DMS153 treated with DMSO at 0.1 percent for 48 hours (cell line): ENCODE data around the gene DENND1A.

ENCODE experiments used
- DNase-seq: peaks from one replicate; lab custom pipeline; 2025; ENCODE audit not compliant: unreplicated experiment; lab: John Stamatoyannopoulos, UW

The DENND1A gene

DNA sequence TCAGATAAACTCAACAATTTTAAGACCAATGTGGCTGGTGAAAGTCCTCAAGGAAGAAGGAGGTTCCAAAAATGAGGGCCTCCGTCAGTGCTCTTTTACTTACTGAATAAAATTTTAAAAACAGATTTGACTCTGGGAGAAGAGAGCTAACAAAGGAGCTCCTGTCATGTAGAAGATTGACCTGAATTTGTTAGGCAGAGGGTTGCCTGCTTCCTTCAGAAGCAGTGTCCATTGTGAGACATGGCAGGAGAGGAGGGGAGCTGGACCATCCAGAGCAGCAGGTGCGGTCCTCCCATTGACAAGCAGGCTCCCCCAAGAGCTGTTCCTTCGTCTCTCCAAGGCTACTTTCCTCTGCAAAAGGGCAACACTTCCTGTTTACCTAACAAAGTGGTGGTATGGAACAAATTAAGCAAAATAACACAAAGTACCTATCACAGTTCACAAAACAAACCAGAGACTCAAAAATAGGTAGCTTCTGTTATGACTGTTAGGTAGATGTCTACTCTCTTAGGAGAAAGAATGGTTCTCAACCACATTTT lies 238.1 kb downstream of the DENND1A start:
- DNase-seq = no peak

DNA sequence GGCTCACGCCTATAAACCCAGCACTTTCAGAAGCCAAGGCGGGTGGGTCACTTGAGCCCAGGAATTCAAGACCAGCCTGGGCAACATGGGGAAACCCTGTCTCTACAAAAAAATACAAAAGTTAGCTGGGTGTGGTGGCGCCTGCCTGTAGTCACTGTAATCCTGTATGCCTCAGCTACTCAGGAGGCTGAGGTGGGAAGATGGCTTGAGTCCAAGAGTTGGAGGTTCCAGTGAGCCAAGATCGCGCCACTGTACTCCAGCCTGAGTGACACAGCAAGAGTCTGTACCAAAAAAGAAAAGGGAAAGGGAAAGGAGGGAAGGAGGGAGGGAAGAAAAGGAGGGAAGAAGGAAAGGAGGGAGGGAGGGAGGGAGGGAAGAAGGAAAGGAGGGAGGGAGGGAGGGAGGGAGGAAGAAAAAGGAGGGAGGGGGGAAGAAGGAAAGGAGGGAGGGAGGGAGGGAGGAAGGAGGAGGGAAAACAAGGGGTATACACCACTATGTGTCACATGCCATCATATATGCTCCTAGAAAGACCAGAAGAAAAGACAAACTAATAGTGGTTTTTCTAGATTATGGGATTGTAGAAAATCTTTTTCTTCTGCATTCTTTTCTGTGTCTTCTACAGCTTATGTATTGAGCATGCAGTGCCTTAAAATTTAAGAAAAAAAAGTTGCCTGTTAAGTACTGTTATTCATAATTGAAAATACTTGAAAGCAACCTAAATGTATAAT lies 240.1 kb downstream of the DENND1A start:
- DNase-seq = no peak

GRCh38 chr9:123687246-123687751 lies 242.6 kb downstream of the DENND1A start:
- peak; percentile 29 for DNase-seq

- DNase-seq = no peak
Observed at GRCh38 chr9:123686829-123687192, 243.1 kb downstream of the DENND1A start.

GRCh38 chr9:123686131-123686828 lies 243.6 kb downstream of the DENND1A start:
- no peak for DNase-seq

DNA sequence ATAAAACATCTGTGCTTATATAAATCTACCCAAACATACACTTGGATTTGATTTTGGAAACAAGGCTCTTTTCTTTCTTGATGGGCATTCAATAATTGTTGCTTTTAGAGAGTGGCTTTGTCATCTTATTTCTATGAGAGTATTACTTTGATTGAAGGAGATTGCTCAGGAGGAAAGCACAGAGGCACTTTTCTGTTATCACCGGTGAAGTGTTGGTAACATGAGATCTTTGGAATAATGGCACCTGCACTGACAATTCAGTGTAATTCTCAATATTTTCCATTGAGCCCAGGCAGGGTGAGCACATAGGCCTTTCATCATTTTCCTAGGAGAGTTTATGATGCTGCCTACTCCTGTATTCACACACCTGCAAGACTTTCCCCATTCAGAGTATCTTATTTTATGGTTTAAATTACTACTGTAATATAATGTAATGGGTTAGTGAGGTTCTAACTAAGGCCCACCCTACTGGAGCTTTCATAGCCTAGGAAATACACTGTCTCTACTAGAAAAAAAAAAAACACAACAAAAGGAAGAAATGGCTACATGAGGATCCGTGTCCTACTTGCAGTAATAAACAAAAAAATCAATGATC lies 244.3 kb downstream of the DENND1A start:
- DNase-seq = no peak

GRCh38 chr9:123684393-123685149 lies 245.4 kb downstream of the DENND1A start:
- DNase-seq = no peak

- no peak for DNase-seq
Observed at GRCh38 chr9:123682746-123683145, 247.2 kb downstream of the DENND1A start.

DNA sequence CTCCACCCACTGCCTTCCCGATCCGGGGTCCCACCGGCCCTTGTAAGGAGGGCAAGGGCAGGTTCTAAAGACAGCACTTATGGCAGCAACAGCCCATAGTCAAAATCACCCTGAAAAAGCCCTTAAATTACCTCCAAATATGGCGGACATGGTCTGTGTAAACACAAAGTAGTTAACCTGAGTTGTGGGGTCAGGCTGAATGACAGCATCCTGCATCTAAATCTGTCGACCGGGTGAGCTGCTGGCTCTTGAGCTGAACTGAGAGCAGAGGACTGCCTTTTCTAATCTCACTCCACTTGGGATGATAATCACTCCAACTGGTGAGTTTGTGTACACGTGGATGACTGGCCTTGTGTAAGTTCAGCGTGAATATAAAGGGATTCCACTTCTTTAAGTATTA lies 249.6 kb downstream of the DENND1A start:
- no peak for DNase-seq

DNA sequence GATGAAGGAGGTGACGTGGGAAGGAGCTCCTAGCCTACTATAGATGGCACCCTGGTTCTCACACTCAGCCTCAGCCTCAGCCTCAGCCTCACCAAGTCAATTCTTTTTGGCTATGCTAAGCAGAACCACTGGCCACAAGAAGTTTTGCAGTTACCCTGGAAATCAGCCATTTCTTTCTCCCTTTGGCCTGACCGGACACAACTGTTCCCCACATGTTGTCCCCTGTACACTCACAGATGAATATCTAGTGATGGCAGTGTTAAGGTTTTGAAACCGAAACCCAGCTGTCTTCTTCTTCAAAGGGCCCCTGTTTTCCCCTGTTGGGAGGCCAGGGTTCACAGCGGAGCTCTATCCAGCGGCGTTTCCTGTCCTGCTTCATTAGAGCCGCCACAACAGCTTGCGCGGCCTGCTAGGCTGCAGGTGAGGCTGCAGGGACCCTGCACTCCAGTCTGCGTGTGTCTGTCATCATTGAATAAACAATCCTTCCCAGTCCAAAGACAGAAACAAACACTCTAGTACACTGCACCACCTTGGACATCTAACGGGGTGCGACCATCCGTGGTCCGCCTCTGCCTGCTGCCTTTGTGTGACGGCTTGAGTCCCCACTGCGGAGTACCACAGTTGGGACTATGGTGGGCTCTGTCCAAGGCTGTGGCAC lies 250.5 kb downstream of the DENND1A start:
- peak; percentile 22 for DNase-seq

DNA sequence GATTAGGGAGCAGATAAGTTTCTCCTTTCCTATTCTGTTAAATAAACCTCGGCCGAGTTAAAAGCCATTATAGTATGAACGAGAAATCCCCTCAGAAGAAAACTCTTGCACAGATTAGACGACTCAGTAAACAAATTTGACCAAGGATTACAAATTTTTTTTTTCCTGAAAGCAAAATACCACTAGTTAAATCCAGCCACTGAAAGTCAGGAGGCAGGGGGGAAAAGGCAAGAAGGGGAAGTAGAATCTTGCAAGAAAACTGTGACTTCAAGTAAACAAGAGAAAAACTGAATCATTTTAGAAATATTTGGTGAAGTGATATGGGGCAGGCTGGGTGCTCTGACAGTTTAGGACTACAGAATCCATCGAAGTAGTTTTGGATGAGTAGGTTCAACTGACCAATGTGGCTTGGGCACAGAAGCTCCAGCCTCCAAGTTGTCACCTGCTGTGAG lies 251.0 kb downstream of the DENND1A start:
- no peak for DNase-seq

GRCh38 chr9:123678038-123678877 lies 251.7 kb downstream of the DENND1A start:
- peak; percentile 83 for DNase-seq

DNA sequence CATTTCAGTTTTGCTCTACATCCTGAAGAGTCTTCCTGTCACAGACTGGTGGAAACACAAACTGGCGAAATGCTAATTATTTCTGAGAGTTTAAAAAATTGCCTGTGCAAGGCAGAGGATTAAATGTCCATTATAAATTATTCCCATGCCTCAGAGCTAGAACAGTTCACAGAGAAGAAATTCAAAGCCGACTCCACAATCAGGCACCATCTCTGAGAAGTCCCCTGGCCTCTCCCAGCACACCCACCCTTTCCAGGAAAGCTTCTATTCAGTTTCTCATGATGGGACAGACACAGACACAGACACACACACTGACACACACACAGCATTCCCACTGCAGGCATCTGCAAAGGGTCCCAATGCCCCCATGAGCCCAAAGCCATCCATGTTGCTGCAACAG lies 253.1 kb downstream of the DENND1A start:
- no peak for DNase-seq

- no peak for DNase-seq
Observed at GRCh38 chr9:123669346-123669745, 260.6 kb downstream of the DENND1A start.

GRCh38 chr9:123663529-123663928 lies 266.4 kb downstream of the DENND1A start:
- no peak for DNase-seq

GRCh38 chr9:123662057-123662776 lies 267.7 kb downstream of the DENND1A start:
- DNase-seq = no peak

DNA sequence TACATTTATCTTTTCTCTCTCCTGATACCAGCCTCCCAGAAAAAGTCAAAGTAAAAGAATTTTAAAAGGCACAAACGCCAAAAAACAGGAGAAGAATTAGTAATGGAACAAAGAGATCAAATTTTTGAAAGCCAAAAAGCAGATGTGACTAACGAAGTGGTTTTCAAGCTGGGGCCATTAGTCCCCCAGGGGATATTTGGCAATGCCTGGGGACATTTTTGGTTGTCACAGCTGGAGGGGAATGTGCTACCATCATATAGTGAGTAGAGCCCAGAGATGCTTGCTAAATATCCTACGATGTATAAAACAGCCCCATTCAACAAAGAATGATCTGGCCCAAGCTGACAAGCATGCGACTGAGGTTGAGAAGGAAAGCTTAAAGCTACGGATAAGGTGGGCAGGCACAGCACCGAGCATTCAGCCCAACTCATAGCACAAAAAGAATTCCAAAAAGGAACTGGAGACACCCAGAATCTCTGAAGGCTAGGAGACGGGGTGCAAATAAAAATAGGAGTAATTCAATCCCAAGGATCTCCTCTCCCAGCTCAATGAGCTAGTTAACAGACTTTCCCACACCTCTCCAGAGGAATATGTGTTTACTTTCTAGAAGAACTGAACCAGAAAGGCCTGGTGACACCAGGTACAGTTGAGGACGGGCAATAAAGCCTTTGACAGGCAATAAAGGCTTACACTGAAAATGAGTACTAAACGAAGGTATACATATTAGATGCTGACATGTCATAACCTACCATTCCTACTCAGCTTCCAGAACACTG lies 269.0 kb downstream of the DENND1A start:
- DNase-seq = no peak

GRCh38 chr9:123659358-123659757 lies 270.6 kb downstream of the DENND1A start:
- no peak for DNase-seq
